ENCODE measurements around the gene IRF8. TPM values are rescaled to one million over a fixed set of nuclear protein-coding genes. Genes with fewer than 3 reads are reported as not detected.

The IRF8 gene
- total RNA-seq, 1 donor from 2014 or later: 3.7 TPM

GRCh38 chr16:85950136-85950918, 51.4 kb downstream of the IRF8 start:
- no peak for FAIRE-seq
- no peak for DNase-seq (ENCODE audit: low spot score in 2 of 2)

DNA sequence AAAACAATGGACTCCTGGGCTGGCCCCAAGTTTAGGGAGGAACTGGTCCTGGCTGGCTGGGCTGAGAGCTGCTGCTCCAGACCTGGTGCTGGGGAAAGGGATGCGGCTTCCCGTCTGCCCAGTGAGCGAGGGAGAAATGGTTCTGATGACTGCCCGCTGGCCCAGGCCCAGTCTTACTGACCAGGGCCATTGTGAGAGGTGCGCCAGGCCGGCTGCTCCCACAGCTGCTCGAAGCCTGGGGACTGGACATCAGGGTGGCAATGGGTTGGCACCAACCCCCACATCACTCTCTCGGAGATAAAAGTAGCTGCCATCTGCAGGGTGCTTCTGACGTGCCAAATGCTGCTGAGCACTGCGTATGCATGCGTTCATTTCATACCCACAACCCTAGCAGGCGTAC, 53.2 kb downstream of the IRF8 start:
- DNase-seq (ENCODE audit: low spot score in 2 of 2) (no peak), FAIRE-seq (no peak)

DNA sequence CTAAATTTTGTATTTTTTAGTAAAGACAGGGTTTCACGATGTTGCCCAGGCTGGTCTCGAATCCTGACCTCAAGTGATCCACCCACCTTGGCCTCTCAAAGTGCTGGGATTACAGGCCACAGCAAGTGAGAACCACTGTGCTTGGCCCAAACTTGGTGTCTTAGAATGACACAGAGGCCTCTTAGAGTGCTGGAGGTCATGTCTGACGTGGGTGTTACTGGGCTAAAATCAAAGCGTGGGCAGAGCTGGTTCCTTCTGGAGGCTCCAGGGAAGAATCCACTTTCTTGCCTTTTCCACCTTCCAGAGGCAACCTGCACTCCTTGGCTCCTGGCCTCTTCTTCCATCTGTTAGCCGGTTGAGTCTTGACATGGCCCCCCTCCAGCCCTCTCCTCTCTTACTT, 53.8 kb downstream of the IRF8 start:
- no peak for FAIRE-seq

DNA sequence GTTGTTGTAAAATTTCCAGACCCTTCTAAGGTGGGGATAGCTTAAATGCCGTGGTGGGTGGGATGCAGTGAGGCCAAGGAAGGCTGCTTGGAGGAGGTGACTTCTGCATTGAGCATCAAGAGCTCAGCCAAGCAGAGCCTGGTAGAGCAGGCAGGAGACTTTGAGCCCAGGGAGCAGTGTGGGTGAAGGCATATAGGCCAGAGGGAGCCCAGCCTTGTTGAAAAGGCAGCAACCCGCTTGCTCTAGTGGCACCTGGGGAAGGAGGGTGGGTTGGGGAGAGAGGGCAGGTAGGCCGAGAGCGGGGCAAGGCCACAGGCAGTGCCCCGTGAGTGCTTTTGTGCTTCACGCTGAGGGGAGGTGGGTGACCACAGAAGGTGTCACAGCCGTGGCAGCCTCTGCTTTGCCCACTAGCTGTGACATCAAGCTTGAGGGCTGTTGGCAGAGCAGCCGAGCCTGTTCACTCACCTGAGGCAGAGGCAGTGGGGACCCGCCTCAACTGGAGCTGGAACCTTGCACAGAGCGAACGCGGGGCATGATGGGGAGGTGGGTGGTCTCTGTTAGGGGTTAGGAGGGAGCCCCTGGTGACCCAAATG, 56.1 kb downstream of the IRF8 start:
- no peak for DNase-seq (ENCODE audit: low spot score in 2 of 2)
- no peak for FAIRE-seq

More for the DNA sequence above, 53.8 kb downstream of the IRF8 start:
- no peak for DNase-seq (ENCODE audit: low spot score in 2 of 2)

DNA sequence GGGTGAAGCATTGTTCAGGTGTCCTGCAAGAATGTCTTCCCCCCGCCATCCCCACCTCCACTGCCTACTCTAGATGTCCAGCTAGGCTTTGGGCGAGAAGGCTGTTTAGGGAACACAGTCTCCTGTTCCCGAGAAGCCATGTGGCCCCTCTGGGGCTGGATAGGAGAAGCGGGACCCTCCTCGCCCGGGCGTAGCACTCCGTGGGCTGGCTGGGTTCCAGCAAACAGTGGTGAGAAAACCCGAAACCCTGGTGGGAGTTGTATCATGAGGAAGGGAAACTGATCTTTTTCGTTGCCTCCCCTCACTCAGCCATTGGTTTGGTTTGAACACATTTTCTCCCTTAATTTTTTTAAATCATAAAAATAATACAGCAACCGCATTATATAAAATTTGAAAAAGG, 56.6 kb downstream of the IRF8 start:
- no peak for FAIRE-seq
- DNase-seq (ENCODE audit: low spot score in 2 of 2): no peak

DNA sequence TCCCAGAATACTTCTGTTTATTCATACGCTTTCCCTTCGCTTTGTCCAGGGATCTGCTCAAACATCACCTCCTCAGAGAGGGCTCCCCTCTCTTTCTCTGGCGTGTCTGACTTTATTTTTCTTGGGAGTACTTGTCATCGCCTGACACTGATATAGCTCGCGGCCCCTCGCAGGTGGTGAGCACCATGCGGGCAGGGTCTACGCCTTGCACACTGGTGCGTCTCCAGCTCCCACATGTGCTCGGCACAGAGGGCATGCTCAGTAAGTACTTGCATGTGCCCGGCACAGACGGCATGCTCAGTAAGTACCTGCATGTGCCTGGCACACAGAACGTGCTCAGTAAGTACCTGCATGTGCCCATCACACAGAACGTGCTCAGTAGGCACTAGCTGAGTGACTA, 57.5 kb downstream of the IRF8 start:
- FAIRE-seq (no peak), DNase-seq (ENCODE audit: low spot score in 2 of 2) (no peak)

DNA sequence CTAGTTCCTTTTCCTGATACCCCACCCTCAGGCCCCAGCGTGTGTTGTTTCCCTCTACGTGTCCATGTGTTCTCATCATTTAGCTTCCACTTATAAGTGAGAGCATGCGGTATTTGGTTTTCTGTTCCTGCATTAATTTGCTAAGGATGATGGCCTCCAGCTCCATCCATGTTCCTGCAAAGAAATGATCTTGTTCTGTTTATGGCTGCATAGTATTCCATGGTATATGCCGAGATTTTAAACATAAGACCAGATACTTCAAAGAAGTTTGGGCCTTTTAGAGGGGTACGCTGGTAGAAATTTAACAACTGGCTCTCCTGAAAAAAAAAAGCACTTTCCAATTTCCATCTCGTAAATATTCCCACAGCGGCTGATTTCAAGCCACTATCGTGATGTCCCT, 59.8 kb downstream of the IRF8 start:
- FAIRE-seq: no peak
- DNase-seq (ENCODE audit: low spot score in 2 of 2): no peak

- no peak for FAIRE-seq
- DNase-seq (ENCODE audit: low spot score in 2 of 2): no peak
Measured at GRCh38 chr16:85959686-85960085, 60.7 kb downstream of the IRF8 start.

DNA sequence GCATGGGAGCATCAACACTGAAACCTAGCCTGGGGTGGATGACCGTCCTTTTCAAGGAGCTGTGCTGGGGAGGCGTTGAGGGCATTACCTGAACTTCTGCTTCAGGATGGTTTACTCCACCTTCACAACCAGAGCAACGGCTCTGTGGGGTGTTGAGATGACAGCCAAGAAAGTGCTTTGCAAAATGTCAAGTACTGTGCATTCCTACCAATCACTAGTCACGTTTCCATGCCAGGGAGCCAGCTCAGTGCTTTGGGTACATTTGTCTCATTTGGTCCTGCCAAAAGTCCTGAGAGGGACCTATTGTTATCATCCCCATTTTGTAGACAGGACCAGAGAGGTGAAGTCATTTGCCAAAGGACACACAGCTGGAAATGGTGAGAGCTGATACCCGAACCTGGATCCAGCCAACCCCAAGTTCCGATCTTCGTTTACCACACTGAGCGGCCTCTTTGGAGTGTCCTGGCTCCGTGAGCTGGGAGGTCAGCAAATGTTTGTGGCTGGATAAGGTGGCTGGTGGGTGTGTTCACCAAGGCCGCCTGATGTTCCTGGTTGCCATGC, 61.6 kb downstream of the IRF8 start:
- DNase-seq (ENCODE audit: low spot score in 2 of 2) (no peak), FAIRE-seq (no peak)

GRCh38 chr16:85961988-85962915, 63.3 kb downstream of the IRF8 start:
- FAIRE-seq: no peak
- DNase-seq (ENCODE audit: low spot score in 2 of 2): no peak

DNA sequence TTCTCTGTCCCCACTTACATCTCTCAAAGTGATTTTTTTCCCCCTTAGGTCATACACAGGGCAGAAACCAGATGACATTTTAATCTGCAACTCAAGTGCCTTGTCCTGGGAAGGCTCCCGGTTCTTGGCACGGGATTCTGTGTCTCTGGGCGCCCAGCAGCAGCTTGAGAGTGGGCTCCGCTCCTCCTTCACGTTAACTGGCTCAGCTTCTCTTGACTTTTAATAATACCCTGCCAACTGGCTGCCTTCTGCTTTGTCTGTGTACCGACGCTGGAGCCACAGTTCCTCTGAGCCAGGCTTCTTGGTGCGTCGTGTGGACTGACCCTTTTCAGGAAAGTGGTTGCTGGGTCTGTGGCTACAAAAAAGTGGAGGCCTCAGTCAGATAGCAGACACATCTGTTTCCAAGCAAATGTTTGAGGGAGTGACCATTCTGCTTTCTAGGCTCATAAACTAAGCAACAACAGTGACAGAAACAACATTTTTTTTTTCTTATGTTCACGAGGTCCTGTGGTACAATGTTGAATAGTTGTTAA, 64.9 kb downstream of the IRF8 start:
- FAIRE-seq: no peak
- DNase-seq (ENCODE audit: low spot score in 2 of 2): no peak

DNA sequence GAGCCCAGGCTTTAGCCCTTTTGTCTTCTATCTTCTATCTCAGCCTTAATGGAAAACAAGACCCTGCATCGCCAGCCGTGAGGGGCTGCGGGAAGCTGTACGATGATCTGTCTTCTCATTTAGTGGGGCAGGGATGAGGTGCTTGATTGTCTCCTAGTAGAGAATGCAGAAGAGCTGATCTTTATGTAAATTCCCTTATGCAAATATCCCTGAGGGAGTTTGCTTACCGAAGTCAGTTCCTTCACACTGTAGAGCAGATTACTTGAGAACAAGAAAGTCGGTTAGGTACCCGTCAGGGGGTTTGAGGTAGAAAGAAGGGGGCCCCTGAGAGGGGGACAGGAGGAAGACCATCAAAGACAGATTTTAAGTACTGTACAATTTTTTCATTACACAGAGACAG, 66.2 kb downstream of the IRF8 start:
- DNase-seq (ENCODE audit: low spot score in 2 of 2) (no peak), FAIRE-seq (no peak)

- FAIRE-seq (no peak), DNase-seq (ENCODE audit: low spot score in 2 of 2) (no peak)
Measured at GRCh38 chr16:85967111-85967510, 68.1 kb downstream of the IRF8 start.

DNA sequence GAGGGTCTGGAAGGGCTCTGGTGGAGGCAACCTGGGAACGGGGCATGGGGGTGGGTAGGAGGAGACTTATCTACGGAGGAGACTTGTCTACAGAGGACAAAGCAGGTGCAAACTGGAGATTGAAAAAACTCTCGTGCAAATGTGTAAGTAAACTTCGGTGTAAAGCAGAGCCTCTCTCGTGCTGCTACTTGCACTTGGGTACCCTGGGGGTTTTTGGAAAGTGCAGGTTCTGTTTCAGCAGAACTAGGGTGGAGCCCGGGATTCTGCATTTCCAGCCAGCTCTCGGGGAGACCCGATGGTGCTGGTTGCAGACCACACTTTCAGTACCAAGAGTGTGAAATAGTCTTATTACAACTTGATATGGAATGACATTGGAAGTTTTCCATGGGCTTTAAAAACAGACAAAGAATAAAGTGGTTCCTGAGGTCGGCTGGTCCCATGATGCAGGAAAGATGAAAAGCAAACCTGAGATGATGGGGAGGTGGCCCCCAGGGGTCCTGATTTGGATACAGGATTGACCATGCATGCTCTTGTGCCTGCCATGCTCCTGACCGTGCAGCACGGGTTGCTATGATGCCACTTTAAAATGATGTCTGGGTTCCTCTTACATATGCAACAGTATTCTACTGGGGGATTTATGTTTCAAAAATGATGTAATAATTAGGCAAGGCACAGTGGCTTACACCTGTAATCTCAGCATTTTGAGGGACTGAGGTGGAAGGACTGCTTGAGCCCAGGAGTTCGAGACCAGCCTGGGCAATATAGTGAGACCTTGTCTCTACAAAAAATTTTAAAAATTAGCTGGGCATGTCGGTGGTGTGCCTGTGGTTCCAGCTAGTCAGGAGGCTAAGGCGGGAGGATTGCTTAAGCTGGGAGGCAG, 69.3 kb downstream of the IRF8 start:
- DNase-seq (ENCODE audit: low spot score in 2 of 2) (no peak), FAIRE-seq (no peak)

DNA sequence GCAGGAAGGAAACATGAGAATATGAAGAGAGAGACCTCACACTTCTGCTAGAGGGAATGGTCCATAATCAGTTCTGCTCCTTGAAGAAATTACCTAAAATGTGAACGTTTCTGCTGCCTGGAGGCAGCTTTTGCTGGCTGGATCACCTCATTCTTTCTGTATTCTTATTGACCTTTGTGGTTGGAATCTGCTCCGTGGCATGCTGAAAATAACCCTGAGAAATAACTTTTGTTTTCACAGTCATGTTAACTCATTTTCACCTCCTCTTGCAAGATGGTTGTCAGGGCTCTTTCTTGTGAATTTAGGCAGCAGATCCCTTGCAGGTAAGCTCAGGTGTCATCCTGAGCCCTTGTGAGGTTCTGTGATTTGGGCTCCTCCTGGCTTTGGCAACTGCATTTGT, 70.2 kb downstream of the IRF8 start:
- no peak for FAIRE-seq
- DNase-seq (ENCODE audit: low spot score in 2 of 2): no peak

DNA sequence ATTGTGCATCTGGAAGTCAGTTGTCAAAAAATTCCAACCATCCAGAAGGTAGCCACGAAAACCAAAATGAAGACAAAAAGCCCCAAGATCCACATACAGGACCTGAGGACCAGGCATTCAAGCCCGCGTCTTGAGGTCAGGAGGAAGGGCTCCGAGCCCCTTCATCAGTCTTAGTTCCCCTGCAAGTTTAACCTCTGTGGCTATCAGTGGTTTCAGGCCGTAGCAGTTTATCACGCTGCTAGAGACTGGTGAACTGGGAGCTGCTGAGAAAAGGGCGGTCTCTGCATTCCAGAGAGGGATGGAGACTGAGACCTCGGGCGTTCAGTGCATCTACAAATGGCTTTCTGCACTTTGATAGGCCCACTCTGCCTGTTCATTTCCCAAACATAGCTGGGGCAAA, 70.6 kb downstream of the IRF8 start:
- DNase-seq (ENCODE audit: low spot score in 2 of 2) (no peak), FAIRE-seq (no peak)

DNA sequence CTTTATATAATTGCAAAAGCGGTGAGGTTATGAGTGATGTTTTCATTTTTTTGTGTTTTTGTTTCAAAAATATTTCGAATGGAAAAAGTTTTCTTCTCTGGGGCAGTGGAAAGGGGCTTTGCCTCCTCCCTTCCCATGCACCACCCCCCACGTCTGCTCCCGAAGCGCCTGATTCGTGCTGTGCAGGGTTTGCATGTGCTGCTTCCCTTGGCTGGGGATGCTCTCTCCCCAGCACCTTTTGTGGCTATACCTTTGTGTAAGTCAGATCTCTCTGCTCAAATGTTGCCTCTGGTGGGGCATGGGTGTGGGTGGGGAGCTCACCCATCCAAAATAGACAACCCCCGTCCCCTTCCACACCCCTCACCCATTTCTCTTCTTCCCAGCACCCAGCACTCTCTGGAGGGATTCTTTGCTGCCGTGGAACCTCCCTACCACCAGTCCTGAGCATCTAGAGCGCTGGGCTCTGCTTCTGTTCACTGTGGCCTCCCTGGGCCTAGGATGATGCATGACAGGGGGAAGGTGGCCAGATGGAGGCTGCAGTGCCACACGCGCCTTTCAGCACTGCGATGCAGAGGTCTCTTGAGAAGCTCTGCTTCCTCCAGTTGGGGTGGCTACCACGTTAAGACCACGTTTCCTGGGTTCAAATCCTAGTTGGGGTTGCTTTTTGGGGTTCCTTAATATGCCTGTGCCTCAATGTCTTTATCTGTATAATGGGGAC, 71.2 kb downstream of the IRF8 start:
- DNase-seq (ENCODE audit: low spot score in 2 of 2): no peak
- no peak for FAIRE-seq

DNA sequence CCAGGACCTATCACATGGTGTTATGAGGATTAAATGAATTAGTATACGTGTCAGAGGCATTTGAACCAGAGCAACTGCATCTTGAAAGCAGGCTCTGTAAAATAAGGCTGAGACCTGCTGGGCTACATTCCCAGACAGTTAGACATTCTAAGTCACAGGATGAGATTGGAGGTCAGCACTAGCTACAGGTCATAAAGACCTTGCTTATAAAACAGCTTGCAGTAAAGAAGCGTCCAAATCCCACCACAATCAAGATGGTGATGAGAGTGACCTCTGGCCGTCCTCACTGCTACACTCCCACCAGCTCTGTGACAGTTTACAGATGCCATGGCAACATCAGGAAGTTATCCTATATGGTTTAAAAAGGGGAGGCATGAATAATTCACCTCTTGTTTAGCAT, 71.8 kb downstream of the IRF8 start:
- no peak for DNase-seq (ENCODE audit: low spot score in 2 of 2)
- no peak for FAIRE-seq
